GM19455 (cell line): ENCODE results near the gene GPC6.

Source experiments
- ATAC-seq: cut with Tn5 transposase; IDR thresholded peaks from one replicate; pipeline ENCODE4 v1.9.1; 2021; ENCODE audit not compliant: unreplicated experiment

The GPC6 gene

GRCh38 chr13:94139393-94139995, 912.9 kb downstream of the GPC6 start:
- ATAC-seq, result no peak

DNA sequence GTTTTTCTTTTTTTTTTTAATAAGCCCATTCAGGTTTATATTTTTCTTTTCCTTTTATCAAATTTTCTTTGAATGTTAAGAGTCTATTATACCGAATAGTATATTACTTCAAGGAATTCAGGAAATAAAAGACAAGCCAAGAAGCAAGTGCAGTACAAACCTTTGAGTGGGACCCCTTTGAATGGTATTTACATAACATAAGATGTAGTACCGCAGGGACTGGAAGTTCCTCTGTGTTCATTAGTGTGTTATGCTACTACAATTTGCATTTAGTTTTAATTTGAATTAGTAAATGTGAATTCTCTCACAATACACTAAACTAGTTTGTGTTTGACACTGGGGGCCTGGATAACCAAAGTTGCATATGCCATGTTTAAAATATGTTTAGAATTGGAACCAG, 913.4 kb downstream of the GPC6 start:
- ATAC-seq, result no peak

GRCh38 chr13:94140511-94140910, 913.9 kb downstream of the GPC6 start:
- no peak for ATAC-seq

DNA sequence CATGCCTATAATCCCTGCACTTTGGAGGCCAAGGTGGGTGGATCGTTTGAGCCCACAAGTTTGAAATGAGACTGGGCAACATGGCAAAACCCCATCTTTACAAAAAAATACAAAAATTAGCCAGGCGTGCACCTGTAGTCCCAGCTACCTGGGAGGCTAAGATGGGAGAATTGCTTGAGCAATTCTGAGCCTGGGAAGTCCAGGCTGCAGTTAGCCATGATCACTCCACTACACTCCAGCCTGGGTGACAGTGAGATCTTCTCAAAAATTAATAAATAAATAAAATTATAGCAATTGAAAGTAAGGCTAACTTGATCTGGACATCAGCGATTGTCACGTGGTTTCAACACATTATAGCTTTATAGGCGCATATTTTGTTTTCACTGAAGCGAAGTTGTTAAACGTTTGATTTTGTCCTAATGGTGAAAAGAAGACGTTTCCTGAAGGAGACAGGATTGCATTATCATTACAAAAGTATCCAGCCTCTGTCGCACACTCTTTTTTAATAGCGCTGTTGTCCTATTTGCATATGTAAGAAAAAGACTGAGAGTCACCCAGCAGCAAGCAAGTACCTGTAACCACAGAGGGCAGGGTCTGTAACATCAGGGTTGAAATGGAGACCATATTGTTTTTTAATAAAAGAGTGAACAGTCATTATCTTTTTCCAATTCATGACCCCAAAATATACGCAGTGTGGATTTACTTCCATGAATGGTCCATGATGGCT, 917.2 kb downstream of the GPC6 start:
- no peak for ATAC-seq

DNA sequence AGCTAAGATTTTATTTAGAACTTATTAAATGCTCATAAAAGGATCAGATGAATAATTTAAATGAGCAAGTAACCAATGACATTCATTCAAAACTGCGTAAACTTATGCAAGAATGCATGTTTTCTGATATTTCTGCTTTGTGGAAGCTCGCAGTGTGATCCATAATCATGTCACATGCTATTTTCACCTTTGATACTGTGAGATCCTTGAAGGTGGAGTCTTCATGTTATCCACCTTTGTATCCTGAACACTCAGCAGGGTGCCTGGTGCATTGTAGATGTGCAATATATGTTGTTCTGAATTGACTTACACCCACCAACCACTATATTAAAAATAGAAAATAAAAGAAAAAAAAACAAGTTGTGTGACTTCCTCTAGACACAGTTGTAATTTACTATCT, 919.4 kb downstream of the GPC6 start:
- no peak for ATAC-seq

DNA sequence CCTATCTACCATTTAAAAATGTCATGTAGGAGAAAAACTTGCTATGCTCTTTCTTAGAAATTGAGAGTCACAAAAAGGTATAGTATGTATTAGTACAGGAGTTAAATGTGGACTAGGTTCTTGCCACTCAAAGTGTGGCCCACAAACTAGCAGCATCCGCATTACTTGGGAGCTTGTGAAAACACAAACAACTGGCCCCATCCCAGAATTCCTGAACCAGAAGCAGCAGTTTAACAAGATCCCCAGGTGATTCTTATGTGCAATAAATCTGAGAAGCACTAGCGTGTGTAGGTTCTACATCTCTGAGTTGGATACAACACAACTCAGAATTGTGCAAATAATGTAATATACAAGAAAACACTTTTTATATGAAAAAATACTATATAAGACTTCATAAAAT, 927.0 kb downstream of the GPC6 start:
- no peak for ATAC-seq

- ATAC-seq, result no peak
Observed at GRCh38 chr13:94154367-94154766, 927.8 kb downstream of the GPC6 start.

GRCh38 chr13:94157705-94158218, 931.2 kb downstream of the GPC6 start:
- no peak for ATAC-seq

DNA sequence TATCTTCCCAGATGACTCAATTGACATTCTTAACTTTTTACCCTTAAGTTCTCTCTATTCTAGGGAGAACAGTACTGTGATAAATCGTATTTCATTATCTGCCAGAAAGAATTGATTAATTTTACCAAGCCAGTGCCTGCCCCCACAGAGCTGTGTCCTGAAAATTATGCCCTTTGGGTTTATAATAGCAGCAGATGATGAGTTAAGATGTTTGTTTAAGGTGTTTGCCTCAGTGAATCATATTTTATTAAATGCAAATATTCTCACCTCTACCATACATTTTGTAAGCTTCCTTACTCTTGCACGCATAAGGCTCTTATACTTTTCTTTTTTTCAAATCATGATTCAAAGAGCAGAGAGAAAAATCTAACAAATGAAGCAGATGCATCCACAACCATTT, 934.3 kb downstream of the GPC6 start:
- no peak for ATAC-seq

DNA sequence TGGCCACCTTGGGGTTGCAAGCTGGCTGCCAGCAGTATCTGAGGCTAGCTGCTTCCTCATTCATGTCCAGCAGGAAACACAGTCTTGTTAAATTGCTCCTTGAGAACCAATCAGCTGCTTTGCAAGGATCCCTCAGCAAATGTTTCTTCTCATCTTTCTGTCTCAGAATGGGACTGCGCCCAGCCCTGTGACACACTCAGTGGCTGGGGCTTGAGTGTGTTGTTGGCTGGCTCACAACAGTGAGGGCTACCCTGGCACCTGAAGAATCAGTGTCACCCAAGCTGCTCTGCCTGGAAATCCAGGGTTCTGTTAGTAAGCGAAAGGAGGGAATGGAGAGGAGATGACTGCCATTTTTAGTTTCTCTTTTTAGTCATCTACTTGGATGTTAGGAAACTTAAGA, 935.7 kb downstream of the GPC6 start:
- no peak for ATAC-seq

DNA sequence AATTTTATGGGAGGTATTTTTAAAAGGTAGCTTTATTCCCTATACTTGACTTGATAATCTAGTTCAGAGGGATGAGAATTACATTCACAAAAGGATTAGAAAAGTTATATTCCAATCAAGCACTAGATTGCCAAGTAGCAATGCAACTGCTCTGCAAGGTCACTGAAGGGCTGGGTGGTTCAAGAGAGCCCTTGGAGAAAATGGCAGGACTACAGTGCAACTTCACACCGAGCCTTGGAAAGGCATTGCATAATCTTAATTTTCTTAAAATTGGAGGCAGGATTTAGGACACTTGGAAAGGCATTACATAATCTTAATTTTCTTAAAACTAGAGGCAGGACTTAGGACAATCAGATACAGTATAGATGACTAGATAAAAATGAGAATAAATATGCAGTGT, 936.9 kb downstream of the GPC6 start:
- ATAC-seq, result no peak

DNA sequence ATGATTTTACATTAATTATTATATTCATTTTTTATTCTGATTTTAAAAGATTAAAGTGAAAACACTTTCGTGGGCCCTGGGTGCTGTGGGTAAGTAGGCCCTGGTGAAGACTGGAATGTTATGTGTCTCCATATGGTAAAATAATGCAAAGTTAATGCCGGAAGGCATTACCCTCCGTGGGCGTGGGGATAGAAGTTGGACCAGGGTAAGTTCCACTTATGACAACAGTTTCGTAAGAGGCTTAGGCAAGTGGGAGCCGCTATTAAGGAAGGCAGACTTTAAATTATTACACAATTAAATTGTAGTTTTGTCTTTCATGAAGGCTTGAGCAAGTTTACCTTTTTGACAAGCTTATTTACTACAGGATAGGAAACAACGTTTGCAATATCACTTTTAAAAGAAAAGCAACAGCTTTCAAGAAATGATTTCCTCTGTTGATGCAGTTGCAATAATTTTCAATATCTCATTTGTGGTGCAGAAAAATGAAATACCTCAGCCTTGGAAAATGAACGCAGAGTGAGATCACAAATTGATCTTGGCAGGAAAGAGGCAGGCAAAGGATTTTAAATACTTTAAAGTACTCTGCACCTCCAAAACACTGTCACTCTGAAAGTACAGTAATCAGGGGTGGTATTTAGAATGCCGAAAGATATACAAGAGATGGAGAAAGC, 942.3 kb downstream of the GPC6 start:
- no peak for ATAC-seq

DNA sequence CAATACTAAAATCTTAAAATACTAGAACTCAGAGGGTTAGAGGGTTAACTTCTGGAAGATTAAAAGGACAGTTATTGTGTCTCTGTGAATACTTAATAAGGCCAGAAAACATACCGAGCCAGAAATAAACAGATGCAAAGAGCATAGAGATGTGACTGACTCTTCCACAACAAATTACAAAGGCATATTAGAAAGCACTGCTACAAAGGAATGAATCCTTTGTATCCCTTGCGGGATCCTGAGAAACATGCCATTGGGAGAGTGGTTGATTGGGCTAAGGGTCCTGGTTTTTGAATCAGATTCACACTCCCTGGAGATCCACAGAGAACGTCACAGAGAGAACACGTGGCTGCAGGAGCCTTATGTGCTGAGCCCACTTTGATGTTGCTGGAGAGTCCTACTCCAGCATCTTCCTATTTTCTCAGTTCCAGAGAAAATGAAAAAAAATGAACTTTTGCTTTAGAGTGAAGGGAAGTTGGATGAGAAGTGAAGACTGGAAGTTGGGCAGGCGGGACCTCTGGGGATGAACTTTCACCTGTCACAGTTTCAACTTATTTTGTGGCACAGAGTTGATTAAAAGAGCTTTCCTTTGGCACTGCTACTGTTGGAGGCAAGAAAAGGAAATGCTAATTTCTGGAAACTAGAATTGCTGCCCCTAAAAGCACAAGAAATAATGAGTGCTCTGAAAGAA, 943.0 kb downstream of the GPC6 start:
- ATAC-seq, result no peak

GRCh38 chr13:94170145-94170571, 943.6 kb downstream of the GPC6 start:
- ATAC-seq, result no peak

DNA sequence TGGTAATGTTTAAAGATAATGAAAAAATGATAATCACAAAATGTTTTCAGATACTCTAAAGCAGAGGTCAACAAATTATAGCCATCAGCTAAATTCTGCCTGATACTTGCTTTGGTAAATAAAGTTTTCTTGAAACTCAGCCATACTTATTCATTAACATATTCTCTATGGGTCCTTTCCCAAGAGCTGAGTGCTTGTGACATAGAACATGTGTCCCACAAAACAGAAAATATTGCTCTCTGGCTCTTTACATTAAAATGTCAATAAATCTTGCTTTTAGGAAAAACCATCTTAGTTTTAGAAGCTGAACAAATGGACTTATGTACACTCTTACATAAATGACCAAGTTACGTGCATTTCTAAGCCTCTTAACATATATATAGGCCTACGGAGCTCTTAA, 945.8 kb downstream of the GPC6 start:
- ATAC-seq, result no peak

DNA sequence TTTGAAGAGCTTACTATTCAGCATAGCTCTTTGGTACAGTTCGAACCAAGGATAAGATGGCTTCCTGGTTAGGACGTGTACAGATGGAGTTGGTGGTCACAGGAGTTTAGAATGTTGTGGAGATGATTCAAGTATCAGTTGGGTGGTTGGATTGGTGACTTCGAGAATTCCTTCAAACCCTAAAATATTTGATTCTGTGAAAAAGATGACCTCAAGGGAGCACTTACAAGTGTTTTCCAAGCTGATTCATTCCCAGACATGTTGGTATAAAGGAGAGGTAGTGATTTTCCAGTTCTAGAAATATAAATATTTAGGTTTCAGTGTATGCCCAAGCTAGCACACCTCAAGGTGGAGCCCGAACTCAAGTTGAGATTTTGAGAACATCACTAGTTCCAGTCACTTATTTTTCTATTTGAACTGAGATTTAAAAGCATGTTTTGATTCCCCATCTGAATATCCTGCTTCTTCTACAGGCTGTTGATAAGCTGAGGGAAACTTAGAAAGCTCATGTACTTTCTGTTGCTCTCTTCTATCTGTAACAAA, 946.8 kb downstream of the GPC6 start:
- no peak for ATAC-seq

DNA sequence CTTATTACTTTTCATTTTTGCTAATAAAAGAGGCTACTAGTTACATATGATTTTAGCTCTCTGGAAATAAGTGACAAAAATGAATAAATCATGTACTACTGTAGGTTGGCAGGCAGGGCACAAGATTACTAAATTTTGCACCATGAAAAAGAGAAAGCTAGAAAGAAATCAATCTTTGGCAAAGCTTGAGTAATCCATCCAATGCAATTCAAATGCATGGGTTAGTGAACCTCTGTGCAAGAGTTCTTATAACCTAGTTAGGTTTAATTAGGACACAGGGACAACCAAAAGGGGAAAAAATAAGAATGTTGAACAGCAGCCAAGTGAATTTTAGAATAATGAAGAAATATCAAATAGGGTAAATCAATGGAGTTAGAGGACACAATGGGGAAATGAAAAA, 947.4 kb downstream of the GPC6 start:
- no peak for ATAC-seq

DNA sequence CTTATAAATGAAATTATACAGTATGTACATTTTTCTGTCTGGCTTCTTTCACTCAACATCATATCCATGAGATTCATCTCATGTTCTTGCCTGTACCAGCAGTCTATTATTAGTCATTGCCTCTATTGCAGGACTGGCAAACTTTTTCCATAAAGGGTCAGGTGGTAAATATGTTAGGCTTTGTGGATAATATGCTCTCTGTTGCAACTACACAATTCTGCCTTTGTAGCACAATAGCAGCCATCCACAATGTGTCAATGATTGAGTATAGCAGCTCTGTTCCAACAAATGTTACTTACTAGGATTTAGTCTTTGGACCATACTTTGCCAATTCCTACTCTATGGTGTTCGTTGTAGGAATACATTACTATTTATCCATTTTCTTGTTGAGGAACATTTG, 948.5 kb downstream of the GPC6 start:
- ATAC-seq, result no peak

DNA sequence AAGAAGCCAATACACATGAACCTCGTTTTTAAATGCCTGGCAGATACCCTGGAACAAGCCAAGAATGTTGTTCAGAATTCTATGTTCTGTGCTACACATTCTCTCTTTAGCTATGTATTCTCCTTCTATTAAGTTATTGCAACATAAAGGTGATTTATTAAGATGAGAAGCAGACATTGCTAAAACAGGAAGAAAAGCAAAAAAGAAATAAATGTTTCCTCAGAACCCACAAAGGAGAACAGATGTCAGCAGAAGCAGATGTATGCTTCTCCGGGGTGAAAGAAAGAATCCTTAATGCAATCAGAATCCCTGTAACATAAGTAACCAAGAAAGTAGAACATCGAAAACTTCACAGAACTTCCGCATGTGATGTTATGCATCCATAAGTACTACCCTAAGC, 950.0 kb downstream of the GPC6 start:
- no peak for ATAC-seq

GRCh38 chr13:94177041-94177440, 950.4 kb downstream of the GPC6 start:
- no peak for ATAC-seq

- ATAC-seq, result no peak
Observed at GRCh38 chr13:94178625-94179244, 952.1 kb downstream of the GPC6 start.
